ENCODE results near the gene EIF5B. TPM values are rescaled to one million over a fixed set of nuclear protein-coding genes. Genes with fewer than 3 reads are reported as not detected.

Gene EIF5B
- total RNA-seq, 2 donors from 2014 or later = 22.7 to 44.1 TPM

DNA sequence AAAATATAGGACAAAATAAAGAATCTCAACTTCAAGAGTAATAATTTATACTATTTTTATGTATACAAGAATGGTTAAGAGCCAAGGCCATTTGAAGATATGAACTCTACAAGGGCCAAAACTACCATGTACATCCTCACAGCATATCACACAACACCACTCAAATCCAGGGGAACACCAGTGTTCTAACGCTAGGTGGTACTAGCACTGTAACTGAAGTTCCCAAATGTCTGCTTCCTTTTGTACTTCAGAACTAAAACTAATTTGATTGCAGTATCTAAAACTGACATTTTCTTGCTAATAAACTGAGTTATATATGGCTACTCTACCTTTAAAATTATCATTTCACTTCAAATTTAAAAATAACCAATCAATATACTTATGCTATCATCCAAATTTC is 105.6 kb downstream of the EIF5B start:
- ATAC-seq (ENCODE audit: insufficient number of reproducible peaks, low FRiP score, low read depth) = no peak
- Histone ChIP-seq H3K27ac (no peak overlapping the region), H3K27me3 (replicated peaks; ENCODE audit: insufficient read depth) (no peaks in the 10 kb centered on the region), H3K4me1 (ENCODE audit: control insufficient read depth in 1 of 2, low read depth in 2 of 2) (peaks cover 0 to 5% of the 10 kb centered on the region in 2 donors), H3K9me3 (no peaks in the 10 kb centered on the region), H3K36me3 (peaks cover 9% of the 10 kb centered on the region), H3K4me3 (no peak overlapping the region)
- TF ChIP-seq, protein P1, sequence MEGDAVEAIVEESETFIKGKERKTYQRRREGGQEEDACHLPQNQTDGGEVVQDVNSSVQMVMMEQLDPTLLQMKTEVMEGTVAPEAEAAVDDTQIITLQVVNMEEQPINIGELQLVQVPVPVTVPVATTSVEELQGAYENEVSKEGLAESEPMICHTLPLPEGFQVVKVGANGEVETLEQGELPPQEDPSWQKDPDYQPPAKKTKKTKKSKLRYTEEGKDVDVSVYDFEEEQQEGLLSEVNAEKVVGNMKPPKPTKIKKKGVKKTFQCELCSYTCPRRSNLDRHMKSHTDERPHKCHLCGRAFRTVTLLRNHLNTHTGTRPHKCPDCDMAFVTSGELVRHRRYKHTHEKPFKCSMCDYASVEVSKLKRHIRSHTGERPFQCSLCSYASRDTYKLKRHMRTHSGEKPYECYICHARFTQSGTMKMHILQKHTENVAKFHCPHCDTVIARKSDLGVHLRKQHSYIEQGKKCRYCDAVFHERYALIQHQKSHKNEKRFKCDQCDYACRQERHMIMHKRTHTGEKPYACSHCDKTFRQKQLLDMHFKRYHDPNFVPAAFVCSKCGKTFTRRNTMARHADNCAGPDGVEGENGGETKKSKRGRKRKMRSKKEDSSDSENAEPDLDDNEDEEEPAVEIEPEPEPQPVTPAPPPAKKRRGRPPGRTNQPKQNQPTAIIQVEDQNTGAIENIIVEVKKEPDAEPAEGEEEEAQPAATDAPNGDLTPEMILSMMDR (IDR thresholded peaks at IDR 0.05) = no peak
- DNase-seq (ENCODE audit: low spot score) = no peak

DNA sequence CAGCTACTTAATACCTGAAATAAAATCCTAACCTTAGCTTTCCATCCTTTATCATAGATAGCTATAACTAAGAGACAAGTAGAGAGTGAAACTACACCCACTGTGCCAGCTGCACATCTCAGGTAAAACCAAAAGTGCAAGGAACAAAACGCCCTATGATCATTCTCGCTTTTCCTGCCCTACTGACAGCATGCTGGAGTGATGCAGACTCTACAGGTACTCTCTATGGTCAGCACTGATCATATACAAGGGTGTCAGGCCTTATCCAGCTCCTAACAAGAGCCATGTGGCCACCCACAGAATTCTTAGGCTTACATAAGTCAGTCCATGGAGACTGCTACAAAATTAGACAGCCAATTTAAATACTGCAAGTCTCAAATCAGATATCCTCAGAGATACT is 107.0 kb downstream of the EIF5B start:
- no peaks in the 10 kb centered on the region for H3K27me3 ChIP-seq (replicated peaks; ENCODE audit: insufficient read depth)
- ATAC-seq (ENCODE audit: insufficient number of reproducible peaks, low FRiP score, low read depth) (no peak), DNase-seq (ENCODE audit: low spot score) (no peak)
- H3K36me3 ChIP-seq = peaks cover 16% of the 10 kb centered on the region
- peaks cover 0 to 5% of the 10 kb centered on the region in 2 donors for H3K4me1 ChIP-seq (ENCODE audit: control insufficient read depth in 1 of 2, low read depth in 2 of 2)
- TF ChIP-seq, protein P1 (IDR thresholded peaks at IDR 0.05) = no peak
- H3K27ac ChIP-seq = no peak overlapping the region
- no peaks in the 10 kb centered on the region for H3K9me3 ChIP-seq
- no peak overlapping the region for H3K4me3 ChIP-seq

DNA sequence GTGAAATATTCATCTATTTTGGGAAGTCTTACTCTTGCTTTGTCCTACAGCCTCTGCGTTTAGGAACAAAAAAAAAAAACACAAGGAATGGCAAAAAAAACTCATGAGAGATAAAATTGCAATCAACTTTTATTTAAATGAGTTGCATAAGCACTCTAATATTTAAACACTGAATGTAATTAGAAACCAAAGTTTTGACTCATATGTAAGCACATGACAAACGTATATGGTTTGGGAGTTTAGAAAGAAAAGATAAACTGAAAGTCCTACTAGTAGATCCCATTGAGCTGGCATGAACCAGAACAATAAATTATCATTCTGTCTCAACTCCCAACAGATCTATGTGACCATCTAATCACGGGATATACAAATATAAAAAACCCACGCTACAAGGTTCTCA is 107.9 kb downstream of the EIF5B start:
- no peak overlapping the region for H3K4me3 ChIP-seq
- no peaks in the 10 kb centered on the region for H3K27me3 ChIP-seq (replicated peaks; ENCODE audit: insufficient read depth)
- peaks cover 16% of the 10 kb centered on the region for H3K36me3 ChIP-seq
- H3K9me3 ChIP-seq = no peaks in the 10 kb centered on the region
- ATAC-seq (ENCODE audit: insufficient number of reproducible peaks, low FRiP score, low read depth) (no peak), DNase-seq (ENCODE audit: low spot score) (no peak)
- no peak overlapping the region for H3K27ac ChIP-seq
- H3K4me1 ChIP-seq (ENCODE audit: control insufficient read depth in 1 of 2, low read depth in 2 of 2) = peaks cover 0 to 5% of the 10 kb centered on the region in 2 donors
- TF ChIP-seq, protein P1 (IDR thresholded peaks at IDR 0.05) = no peak

DNA sequence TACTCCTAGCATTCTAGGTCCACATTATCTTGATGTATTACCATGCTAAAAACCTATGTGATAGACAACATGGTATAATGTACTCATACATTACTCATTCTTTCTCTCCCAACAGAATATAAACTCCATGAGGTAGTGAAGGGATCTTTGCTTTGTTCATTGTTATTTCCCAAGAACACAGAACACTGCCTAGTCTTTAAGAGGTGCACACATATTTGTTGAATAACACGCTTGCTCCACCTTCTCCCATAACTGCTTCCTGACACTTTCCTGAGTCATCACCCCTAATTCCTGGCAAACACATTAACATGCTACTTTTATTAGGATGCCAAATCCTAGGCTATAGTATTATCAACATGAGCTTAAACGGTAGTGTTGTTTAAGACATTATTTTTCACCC is 111.4 kb downstream of the EIF5B start:
- no peak overlapping the region for H3K27ac ChIP-seq
- ATAC-seq (ENCODE audit: insufficient number of reproducible peaks, low FRiP score, low read depth) = no peak
- TF ChIP-seq, protein P1 (IDR thresholded peaks at IDR 0.05) = no peak

DNA sequence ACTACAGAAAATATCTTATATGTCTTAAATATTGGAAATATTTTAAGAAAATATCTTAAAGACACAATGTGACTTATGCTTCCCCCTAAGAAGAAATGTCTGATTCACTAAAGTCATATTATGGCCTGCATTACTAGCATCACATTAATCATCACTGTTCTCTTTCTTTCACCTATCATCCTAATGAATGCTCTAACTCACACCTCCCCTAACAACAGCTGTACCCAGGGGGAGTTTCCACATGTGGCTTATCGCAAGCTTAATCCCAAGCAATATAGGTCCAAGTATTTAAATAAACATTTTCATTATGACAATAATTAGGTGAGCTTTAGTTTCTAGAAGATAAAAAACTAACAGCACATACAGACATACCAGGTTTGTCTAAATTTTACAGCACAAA is 113.0 kb downstream of the EIF5B start:
- peaks cover 14% of the 10 kb centered on the region for H3K36me3 ChIP-seq
- no peaks in the 10 kb centered on the region for H3K27me3 ChIP-seq (replicated peaks; ENCODE audit: insufficient read depth)
- DNase-seq (ENCODE audit: low spot score) (no peak), ATAC-seq (ENCODE audit: insufficient number of reproducible peaks, low FRiP score, low read depth) (no peak)
- peaks cover 0 to 6% of the 10 kb centered on the region in 2 donors for H3K4me1 ChIP-seq (ENCODE audit: control insufficient read depth in 1 of 2, low read depth in 2 of 2)
- TF ChIP-seq, protein P1 (IDR thresholded peaks at IDR 0.05) = no peak
- H3K27ac ChIP-seq = no peak overlapping the region
- no peak overlapping the region for H3K4me3 ChIP-seq
- H3K9me3 ChIP-seq = no peaks in the 10 kb centered on the region

More for the DNA sequence above, 111.4 kb downstream of the EIF5B start:
- H3K27me3 ChIP-seq (replicated peaks; ENCODE audit: insufficient read depth) = no peaks in the 10 kb centered on the region
- no peak overlapping the region for H3K4me3 ChIP-seq
- peaks cover 0 to 11% of the 10 kb centered on the region in 2 donors for H3K4me1 ChIP-seq (ENCODE audit: control insufficient read depth in 1 of 2, low read depth in 2 of 2)
- peaks cover 14% of the 10 kb centered on the region for H3K36me3 ChIP-seq
- no peaks in the 10 kb centered on the region for H3K9me3 ChIP-seq
- no peak for DNase-seq (ENCODE audit: low spot score)

Other genes with a start within 250 kb of the EIF5B start
- 1 to 10 TPM in 1 of 2 donors, not detected in 1; 4.9 TPM for gene C2orf15, start 195.7 kb upstream of the EIF5B start, total RNA-seq
- 1 to 10 TPM in 1 of 2 donors, under 1 TPM in 1; 0.68 to 8.8 TPM for gene TSGA10, start 182.4 kb upstream of the EIF5B start, total RNA-seq
- gene LIPT1, start 182.4 kb upstream of the EIF5B start, total RNA-seq = 10 to 100 TPM in 1 of 2 donors, 1 to 10 TPM in 1; 9.5 to 13.8 TPM
- 10 to 100 TPM; 12.0 to 25.9 TPM for gene MITD1, start 156.3 kb upstream of the EIF5B start, total RNA-seq
- gene MRPL30, start 156.2 kb upstream of the EIF5B start, total RNA-seq = 10 to 100 TPM in 1 of 2 donors, 1 to 10 TPM in 1; 8.9 to 24.5 TPM
- not detected for gene LYG2, start 81.7 kb upstream of the EIF5B start, total RNA-seq
- 1 to 10 TPM in 1 of 2 donors, not detected in 1; 5.8 TPM for gene LYG1, start 36.2 kb upstream of the EIF5B start, total RNA-seq
- 10 to 100 TPM; 26.7 to 42.0 TPM for gene TXNDC9, start 1.1 kb upstream of the EIF5B start, total RNA-seq
- gene REV1, start 152.6 kb downstream of the EIF5B start, total RNA-seq = 100 to 1,000 TPM in 1 of 2 donors, 10 to 100 TPM in 1; 48.3 to 107 TPM

Measured in thoracic aorta (tissue), 2 donors.